ENCODE measurements around the gene TNFAIP8L1.

GRCh38 chr19:4613254-4613751 is 26.0 kb upstream of the TNFAIP8L1 start:
- TF ChIP-seq ZNF274 (IDR thresholded peaks at IDR 0.05; ENCODE audit: low read depth, low read length) (no peak), YY1 (IDR thresholded peaks at IDR 0.05; ENCODE audit: insufficient read depth, insufficient read length) (no peak), SUZ12 (IDR thresholded peaks at IDR 0.05; ENCODE audit: extremely low read depth, insufficient read depth, insufficient read length) (no peak)
